B cell (primary cell): ENCODE data around the gene KLHL28. TPM values are rescaled to one million over a fixed set of nuclear protein-coding genes. Genes with fewer than 3 reads are reported as not detected.

Experiments used
- ATAC-seq: fragments of 200-7000 bp; cut with Tn5 transposase; one replicate; pipeline ENCODE4 v1.10.0; 2021; ENCODE audit warnings: low read depth, mild to moderate bottlenecking, moderate number of reproducible peaks, moderate library complexity
- CTCF ChIA-PET: fragments of 350-600 bp; sonication (Branson Sonifier 250); formaldehyde crosslinking; loops from one replicate; lab custom pipeline; 2021; ENCODE audit warnings: antibody characterized with exemption, inconsistent platforms; lab: Charles Lee
- POLR2A ChIA-PET: fragments of 350-600 bp; sonication (Branson Sonifier 250); formaldehyde crosslinking; loops from one replicate; lab custom pipeline; 2021; ENCODE audit warnings: antibody characterized with exemption; lab: Charles Lee
- DNase-seq: peaks from one replicate; pipeline ENCODE4 v3.0.0; 2013
- H2AFZ ChIP-seq: 2 replicates; pipeline ENCODE4 v1.6.1; 2012; ENCODE audit warnings: mild to moderate bottlenecking, low read depth, low read length; ENCODE audit not compliant: insufficient read depth, poor library complexity, severe bottlenecking
- H3K27ac ChIP-seq, 2 donors: 1 replicate in 1 of 2; 2 replicates in 1 of 2; pipeline ENCODE4 v1.5.1; 2012 to 2013; ENCODE audit warnings: low read length in 2 of 2, mild to moderate bottlenecking in 2 of 2, moderate library complexity in 1 of 2
- H3K27me3 ChIP-seq, 4 experiments: fragments of 200-600 bp in 1 of 4; sonication (generic) in 1 of 4; replicated peaks in 1 of 4; 1 replicate in 2 of 4; 2 replicates in 2 of 4; pipeline versions ENCODE4 v1.6.1 to v1.7.0; 2013 to 2016; ENCODE audit warnings: low read length in 3 of 4, mild to moderate bottlenecking in 2 of 4, mixed read lengths in 1 of 4, moderate library complexity in 1 of 4; ENCODE audit not compliant: insufficient read depth in 4 of 4, control insufficient read depth in 3 of 4; ENCODE audit errors: control extremely low read depth in 1 of 4
- H3K36me3 ChIP-seq, 2 experiments: replicated peaks in 1 of 2; 1 replicate in 1 of 2; 2 replicates in 1 of 2; pipeline versions ENCODE4 v1.6.1 to v1.7.1; 2013; ENCODE audit warnings: low read length in 1 of 2; ENCODE audit not compliant: insufficient read depth in 2 of 2, control insufficient read depth in 1 of 2; ENCODE audit errors: control extremely low read depth in 1 of 2, extremely low read depth in 1 of 2
- H3K4me1 ChIP-seq, 2 donors: fragments of 200-600 bp in 1 of 2; sonication (generic) in 1 of 2; 1 replicate in 1 of 2; 2 replicates in 1 of 2; pipeline versions ENCODE4 v1.5.1 to v1.6.1; 2013 to 2017; ENCODE audit warnings: low read length in 2 of 2; ENCODE audit not compliant: control insufficient read depth in 2 of 2, insufficient read depth in 2 of 2
- H3K4me2 ChIP-seq: replicated peaks from 2 replicates; pipeline ENCODE3; 2012; ENCODE audit warnings: mild to moderate bottlenecking, low read depth, low read length; ENCODE audit not compliant: poor library complexity, severe bottlenecking
- H3K4me3 ChIP-seq, 5 experiments: fragments of 200-600 bp in 1 of 5; sonication (generic) in 1 of 5; 1 replicate in 3 of 5; 2 replicates in 2 of 5; pipeline versions ENCODE4 v1.5.1 to v1.7.0; 2011 to 2016; ENCODE audit warnings: low read length in 4 of 5, mild to moderate bottlenecking in 4 of 5, low read depth in 2 of 5, control low read depth in 1 of 5, moderate library complexity in 1 of 5; ENCODE audit not compliant: insufficient read depth in 1 of 5; ENCODE audit errors: control extremely low read depth in 1 of 5, extremely low read depth in 1 of 5
- H3K79me2 ChIP-seq: fragments of 200-600 bp; sonication (generic); one replicate; pipeline ENCODE4 v1.6.0; 2016; ENCODE audit warnings: low read length; ENCODE audit not compliant: control insufficient read depth, insufficient read depth
- H3K9ac ChIP-seq: fragments of 200-600 bp; sonication (generic); 2 replicates; pipeline ENCODE4 v1.6.1; 2017; ENCODE audit warnings: mild to moderate bottlenecking, low read length, moderate library complexity
- H3K9me3 ChIP-seq, 3 donors: one replicate each; pipeline versions ENCODE4 v1.6.1 to v1.7.1; 2013; ENCODE audit warnings: low read length in 2 of 3; ENCODE audit not compliant: control insufficient read depth in 2 of 3, insufficient read depth in 1 of 3; ENCODE audit errors: control extremely low read depth in 1 of 3
- H4K20me1 ChIP-seq: 2 replicates; pipeline ENCODE4 v1.6.0; 2012; ENCODE audit warnings: mild to moderate bottlenecking, low read length; ENCODE audit not compliant: insufficient read depth, control insufficient read depth, poor library complexity, severe bottlenecking
- H3K27ac Mint-ChIP-seq: one replicate; pipeline ENCODE4 v1.8.0; 2021; ENCODE audit warnings: mixed read lengths
- H3K27me3 Mint-ChIP-seq: one replicate; pipeline ENCODE4 v1.8.0; 2021; ENCODE audit warnings: mixed read lengths
- H3K4me1 Mint-ChIP-seq: one replicate; pipeline ENCODE4 v1.8.0; 2021; ENCODE audit warnings: mixed read lengths
- H3K4me3 Mint-ChIP-seq: one replicate; pipeline ENCODE4 v1.8.0; 2021; ENCODE audit warnings: mixed read lengths
- H3K9me3 Mint-ChIP-seq: one replicate; pipeline ENCODE4 v1.8.0; 2022; ENCODE audit warnings: mixed read lengths; ENCODE audit not compliant: insufficient read depth
- EZH2 ChIP-seq: IDR thresholded peaks from 2 replicates; pipeline ENCODE4 v1.6.1; 2012; ENCODE audit warnings: borderline replicate concordance, low read depth, mild to moderate bottlenecking, moderate library complexity, low read length; ENCODE audit not compliant: insufficient read depth, poor library complexity, severe bottlenecking
- WGBS: methylation state at CpG from one replicate; pipeline ENCODE4 v1.1.5; 2013; ENCODE audit warnings: missing lambda C conversion rate; ENCODE audit not compliant: insufficient coverage; 5-methylcytosine and 5-hydroxymethylcytosine counted together
- intact Hi-C: fragments of 100-400 bp; cut with micrococcal nuclease; formaldehyde crosslinking; loops from one replicate; pipeline ENCODE4 v1.10.0; 2022
- polyA plus RNA-seq: library from polyadenylated mRNA; depleted of rRNA; stranded (reverse); fragments of >200 nt; gene quantifications from 2 replicates; pipeline ENCODE4 v1.2.3, GENCODE V29; 2012
- total RNA-seq, 2 donors: library from RNA; stranded (reverse); fragments of 120-200 nt in 1 of 2; gene quantifications; 1 replicate in 1 of 2; 2 replicates in 1 of 2; pipeline versions ENCODE4 v1.2.3 to v1.2.4, GENCODE V29; 2013 to 2022
- TF ChIP-seq, protein P1 (sequence below): fragments of 200-600 bp; IDR thresholded peaks from one replicate; pipeline ENCODE4 v1.8.0; 2022; ENCODE audit warnings: antibody characterized with exemption, mild to moderate bottlenecking

Gene KLHL28
- total and polyA plus RNA-seq, 2 donors (not counting 1 experiment from before 2014, with no cell fraction given), result 8.9 to 33.5 TPM

DNA sequence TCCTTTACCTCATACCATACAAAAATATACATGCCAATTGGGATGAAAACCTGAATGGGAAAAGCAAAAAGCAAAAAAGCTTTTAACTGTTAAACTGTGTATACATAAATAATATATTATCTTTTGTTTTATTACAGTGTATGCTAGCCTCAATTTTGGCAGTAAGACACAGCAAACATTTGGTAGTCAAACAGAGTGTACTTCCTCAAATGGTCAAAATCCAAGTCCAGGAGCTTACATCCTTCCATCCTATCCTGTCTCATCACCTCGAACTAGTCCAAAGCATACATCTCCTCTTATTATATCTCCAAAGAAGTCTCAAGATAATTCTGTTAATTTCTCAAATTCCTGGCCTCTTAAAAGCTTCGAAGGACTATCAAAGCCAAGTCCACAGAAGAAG lies 42.2 kb upstream of the KLHL28 start:
- Mint-ChIP-seq H3K27me3 (no peaks in the 10 kb centered on the region), H3K4me1 (no peaks in the 10 kb centered on the region), H3K27ac (no peak overlapping the region), H3K9me3 (no peaks in the 10 kb centered on the region), H3K4me3 (no peak overlapping the region)
- Histone ChIP-seq H3K27me3 (no peaks in the 10 kb centered on the region), H3K27ac (no peak overlapping the region), H3K4me1 (no peaks in the 10 kb centered on the region), H3K4me2 (no peak overlapping the region), H3K79me2 (no peaks in the 10 kb centered on the region), H3K9ac (no peak overlapping the region), H3K4me3 (no peak overlapping the region), H4K20me1 (no peaks in the 10 kb centered on the region), H2AFZ (no peak overlapping the region), H3K36me3 (peaks cover 6 to 7% of the 10 kb centered on the region in 2 experiments), H3K9me3 (no peaks in the 10 kb centered on the region)
- no peak for DNase-seq
- TF ChIP-seq, protein P1, sequence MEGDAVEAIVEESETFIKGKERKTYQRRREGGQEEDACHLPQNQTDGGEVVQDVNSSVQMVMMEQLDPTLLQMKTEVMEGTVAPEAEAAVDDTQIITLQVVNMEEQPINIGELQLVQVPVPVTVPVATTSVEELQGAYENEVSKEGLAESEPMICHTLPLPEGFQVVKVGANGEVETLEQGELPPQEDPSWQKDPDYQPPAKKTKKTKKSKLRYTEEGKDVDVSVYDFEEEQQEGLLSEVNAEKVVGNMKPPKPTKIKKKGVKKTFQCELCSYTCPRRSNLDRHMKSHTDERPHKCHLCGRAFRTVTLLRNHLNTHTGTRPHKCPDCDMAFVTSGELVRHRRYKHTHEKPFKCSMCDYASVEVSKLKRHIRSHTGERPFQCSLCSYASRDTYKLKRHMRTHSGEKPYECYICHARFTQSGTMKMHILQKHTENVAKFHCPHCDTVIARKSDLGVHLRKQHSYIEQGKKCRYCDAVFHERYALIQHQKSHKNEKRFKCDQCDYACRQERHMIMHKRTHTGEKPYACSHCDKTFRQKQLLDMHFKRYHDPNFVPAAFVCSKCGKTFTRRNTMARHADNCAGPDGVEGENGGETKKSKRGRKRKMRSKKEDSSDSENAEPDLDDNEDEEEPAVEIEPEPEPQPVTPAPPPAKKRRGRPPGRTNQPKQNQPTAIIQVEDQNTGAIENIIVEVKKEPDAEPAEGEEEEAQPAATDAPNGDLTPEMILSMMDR, result no peak
- TF ChIP-seq EZH2, result no peak
- WGBS, result 92% methylated on average over 2 of the region's 2 CpGs
- ATAC-seq, result no peak
- intact Hi-C loops, result no loop called here
- ChIA-PET POLR2A (no interaction called here), CTCF (no interaction called here)

DNA sequence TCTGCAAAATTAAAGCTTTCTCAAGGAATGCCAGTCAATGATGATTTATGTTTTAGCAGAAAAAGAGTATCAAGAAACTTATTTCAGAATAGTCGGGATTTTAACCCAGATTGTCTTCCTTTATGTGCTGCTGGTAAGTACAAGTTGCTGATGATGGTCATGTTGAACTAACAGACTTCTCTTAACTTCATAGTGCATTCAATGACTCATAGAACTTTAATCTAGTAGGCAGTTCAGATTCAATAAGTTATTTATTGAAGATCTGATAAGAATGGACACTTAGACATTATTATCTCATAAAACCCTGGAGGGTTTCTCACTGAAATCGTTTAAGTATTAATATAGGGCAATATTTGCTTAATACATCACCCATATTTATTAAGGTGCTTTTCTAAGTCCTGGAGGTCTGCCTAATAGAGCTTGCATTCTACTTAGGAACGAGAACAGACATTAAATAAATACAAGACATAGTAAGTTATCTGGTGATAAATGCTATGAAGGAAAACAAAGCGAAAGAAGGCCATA lies 34.1 kb upstream of the KLHL28 start:
- Mint-ChIP-seq H3K4me3 (no peak overlapping the region), H3K27ac (no peak overlapping the region), H3K4me1 (no peaks in the 10 kb centered on the region), H3K9me3 (no peaks in the 10 kb centered on the region), H3K27me3 (no peaks in the 10 kb centered on the region)
- Histone ChIP-seq H3K9me3 (no peaks in the 10 kb centered on the region), H3K27me3 (no peaks in the 10 kb centered on the region), H3K4me1 (no peaks in the 10 kb centered on the region), H3K27ac (no peak overlapping the region), H4K20me1 (no peaks in the 10 kb centered on the region), H3K79me2 (peaks cover 7% of the 10 kb centered on the region), H3K4me2 (no peak overlapping the region), H3K36me3 (peaks cover 1 to 9% of the 10 kb centered on the region in 2 experiments), H3K4me3 (no peak overlapping the region), H3K9ac (no peak overlapping the region), H2AFZ (no peak overlapping the region)
- intact Hi-C loops, result no loop called here
- CTCF ChIA-PET, result no interaction called here
- POLR2A ChIA-PET, result no interaction called here
- no peak for ATAC-seq
- TF ChIP-seq, protein P1, result no peak
- TF ChIP-seq EZH2, result no peak
- WGBS, result 100% methylated on average over 1 of the region's 4 CpGs
- DNase-seq, result no peak
